GM12865 (cell line): ENCODE measurements around the gene CHSY3.
A peak's percentile ranks its signal among the peaks of the same experiment; 100 is the strongest.
"Not testable (repeated sequence)": the region's sequence is repeated elsewhere in the genome, so short reads cannot be mapped to it uniquely, and the experiment has no call there.

Source experiments
- DNase-seq: peaks from one replicate; pipeline ENCODE4 v3.0.0; 2010; ENCODE audit warnings: low read depth
- H3K4me3 ChIP-seq: 2 replicates; pipeline ENCODE4 v1.5.1; 2011; ENCODE audit warnings: mild to moderate bottlenecking, low read depth, low read length, control low read depth
- TF ChIP-seq, protein P1 (sequence below): IDR thresholded peaks from 2 replicates; pipeline ENCODE4 v1.5.1; 2011; ENCODE audit warnings: low read length, control low read depth, low read depth, inconsistent platforms; ENCODE audit not compliant: insufficient read depth; ENCODE audit errors: missing control alignments

CHSY3 gene

DNA sequence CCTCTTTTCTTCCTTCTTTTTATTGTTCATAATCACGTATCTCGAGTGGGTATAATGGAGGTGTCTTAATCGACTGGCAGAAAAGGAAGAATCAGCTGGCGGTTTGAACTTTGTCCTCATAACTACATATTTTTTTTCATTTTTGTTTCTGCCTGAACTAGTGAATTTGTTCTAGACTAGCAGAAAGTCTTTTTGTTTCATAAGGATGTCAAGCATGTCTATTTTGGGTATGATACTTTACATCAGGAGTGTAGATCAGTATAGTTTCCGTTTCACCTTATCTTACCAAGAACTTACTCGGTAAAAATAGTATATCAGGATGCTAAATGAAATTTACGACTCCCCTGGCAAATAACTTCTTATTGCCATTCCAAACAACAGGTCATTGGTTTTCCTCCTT lies 278.9 kb downstream of the CHSY3 start:
- no peak overlapping the region for H3K4me3 ChIP-seq
- TF ChIP-seq, protein P1, sequence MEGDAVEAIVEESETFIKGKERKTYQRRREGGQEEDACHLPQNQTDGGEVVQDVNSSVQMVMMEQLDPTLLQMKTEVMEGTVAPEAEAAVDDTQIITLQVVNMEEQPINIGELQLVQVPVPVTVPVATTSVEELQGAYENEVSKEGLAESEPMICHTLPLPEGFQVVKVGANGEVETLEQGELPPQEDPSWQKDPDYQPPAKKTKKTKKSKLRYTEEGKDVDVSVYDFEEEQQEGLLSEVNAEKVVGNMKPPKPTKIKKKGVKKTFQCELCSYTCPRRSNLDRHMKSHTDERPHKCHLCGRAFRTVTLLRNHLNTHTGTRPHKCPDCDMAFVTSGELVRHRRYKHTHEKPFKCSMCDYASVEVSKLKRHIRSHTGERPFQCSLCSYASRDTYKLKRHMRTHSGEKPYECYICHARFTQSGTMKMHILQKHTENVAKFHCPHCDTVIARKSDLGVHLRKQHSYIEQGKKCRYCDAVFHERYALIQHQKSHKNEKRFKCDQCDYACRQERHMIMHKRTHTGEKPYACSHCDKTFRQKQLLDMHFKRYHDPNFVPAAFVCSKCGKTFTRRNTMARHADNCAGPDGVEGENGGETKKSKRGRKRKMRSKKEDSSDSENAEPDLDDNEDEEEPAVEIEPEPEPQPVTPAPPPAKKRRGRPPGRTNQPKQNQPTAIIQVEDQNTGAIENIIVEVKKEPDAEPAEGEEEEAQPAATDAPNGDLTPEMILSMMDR, result no peak

DNA sequence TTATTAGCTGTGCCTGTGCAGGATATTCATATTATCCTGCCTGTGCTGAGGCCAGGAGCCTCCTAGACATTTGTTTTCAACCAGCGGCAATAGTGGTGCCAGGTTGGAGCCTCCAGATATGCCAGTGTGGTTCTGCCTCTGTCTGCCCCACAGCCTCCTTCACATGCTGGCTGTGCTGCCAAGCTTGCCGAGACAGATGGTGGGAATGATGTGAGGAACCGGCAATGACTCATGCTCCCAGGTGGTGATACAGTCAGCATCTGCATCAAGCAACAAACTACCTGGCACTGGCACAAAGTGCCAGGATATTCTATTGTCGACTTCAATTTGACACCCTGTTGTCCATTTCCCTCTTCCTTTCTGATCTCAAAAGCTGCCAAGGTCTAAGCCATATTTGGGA lies 285.7 kb downstream of the CHSY3 start:
- no peak for DNase-seq
- TF ChIP-seq, protein P1, result no peak
- no peak overlapping the region for H3K4me3 ChIP-seq

More for the DNA sequence above, 278.9 kb downstream of the CHSY3 start:
- no peak for DNase-seq

DNA sequence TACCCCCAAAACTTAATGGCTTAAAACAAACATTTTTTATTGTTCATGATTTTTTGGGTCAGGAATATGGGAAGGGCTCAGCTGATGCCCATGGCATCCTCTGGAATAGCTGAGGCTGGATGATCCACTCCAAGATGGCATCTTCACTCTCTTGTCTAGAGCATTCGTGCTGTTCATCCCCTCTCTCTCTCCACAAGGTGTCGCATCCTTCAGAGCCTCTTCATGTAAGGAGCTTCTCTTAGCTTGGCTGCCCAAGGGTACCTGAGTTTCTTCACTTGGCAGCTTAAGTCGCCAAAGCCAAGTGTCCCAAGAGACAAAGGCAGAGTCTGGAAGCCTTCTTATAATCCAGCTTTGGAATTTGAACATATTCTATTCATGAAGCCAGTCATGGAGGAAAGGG lies 294.7 kb downstream of the CHSY3 start:
- peak; percentile 64 for DNase-seq
- no peak overlapping the region for H3K4me3 ChIP-seq
- TF ChIP-seq, protein P1, result peak; percentile 53

DNA sequence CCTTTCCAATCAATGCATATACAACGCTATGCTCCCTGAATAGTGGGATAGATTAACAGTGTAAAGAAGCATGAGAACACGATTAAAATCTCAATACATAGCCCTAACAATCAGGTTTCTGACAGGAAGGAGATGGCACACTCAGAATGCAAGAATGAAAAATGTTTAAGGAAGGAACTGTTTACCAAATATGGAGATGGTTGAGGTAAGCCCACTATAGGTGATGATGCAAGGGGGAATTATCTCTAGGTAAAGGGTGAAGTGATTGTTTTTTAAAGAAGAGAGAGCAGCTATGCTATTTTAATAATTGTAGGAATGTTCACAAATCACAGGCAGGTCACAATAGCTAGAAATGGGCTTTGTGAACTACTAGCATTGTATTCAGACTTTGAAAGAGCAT lies 302.4 kb downstream of the CHSY3 start:
- TF ChIP-seq, protein P1, result no peak
- no peak for DNase-seq

DNA sequence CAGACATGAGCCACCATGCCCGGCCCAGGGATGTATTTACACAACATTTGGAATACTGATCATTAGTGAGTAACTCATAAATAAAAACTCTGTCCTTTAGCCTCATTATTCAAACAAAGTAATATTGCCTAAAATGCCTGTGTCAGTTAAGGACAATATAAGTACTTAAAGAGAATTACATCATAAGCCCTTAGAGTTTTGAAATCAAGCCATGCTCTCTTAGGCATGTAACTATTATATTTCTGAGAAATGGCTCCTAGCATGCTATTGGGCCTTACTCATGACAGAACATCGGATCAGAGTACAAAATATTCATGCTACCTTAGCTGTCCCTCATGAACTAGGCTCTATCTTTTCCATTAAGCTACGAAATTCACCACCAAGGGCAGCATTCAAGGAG lies 309.3 kb downstream of the CHSY3 start:
- H3K4me3 ChIP-seq, result no peak overlapping the region
- DNase-seq, result no peak
- TF ChIP-seq, protein P1, result no peak

More for the DNA sequence above, 302.4 kb downstream of the CHSY3 start:
- no peak overlapping the region for H3K4me3 ChIP-seq

DNA sequence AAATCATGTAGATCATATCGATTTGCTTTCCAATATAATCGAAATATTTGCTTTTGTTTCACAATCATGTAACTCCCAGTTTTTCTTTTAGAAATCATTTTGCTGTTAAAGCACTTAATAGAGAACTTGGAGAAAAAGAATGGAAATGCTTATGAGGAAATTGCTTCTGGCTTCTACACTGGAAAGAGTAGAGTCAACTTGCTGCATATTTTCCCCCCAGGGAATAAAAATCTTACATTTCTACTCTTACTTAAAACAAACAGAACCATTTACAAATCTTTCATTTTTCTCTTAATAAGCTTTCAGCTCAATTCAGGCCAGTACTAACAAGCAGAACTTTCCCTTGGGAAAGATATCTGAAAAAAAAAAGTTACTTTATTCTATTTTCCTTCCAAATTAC lies 312.0 kb downstream of the CHSY3 start:
- no peak overlapping the region for H3K4me3 ChIP-seq
- DNase-seq, result no peak
- TF ChIP-seq, protein P1, result no peak

DNA sequence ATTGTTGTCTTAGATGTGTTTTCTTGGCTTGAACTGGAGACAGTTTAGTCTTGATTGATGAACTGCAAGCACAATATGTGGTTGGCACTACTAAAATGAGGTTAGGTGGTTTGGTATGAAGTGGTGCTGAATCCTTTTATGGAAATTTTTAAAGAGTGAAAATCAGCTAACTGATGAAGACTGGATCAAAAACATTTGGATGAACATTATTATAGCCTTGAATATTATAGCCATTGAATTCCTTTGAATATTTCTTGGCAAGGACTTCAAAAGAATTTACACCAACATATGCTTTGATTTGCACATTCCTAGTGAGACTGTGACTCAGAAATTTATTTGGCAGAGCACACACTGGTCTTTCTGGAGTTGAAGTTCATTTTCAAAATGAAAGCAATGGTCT lies 318.3 kb downstream of the CHSY3 start:
- TF ChIP-seq, protein P1, result no peak
- no peak for DNase-seq

DNA sequence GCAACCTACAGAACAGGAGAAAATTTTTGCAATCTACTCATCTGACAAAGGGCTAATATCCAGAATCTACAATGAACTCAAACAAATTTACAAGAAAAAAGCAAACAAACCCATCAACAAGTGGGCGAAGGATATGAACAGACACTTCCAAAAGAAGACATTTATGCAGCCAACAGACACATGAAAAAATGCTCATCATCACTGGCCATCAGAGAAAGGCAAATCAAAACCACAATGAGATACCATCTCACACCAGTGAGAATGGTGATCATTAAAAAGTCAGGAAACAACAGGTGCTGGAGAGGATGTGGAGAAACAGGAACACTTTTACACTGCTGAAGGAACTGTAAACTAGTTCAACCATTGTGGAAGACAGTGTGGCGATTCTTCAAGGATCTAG lies 322.3 kb downstream of the CHSY3 start:
- DNase-seq, H3K4me3 ChIP-seq: not testable (repeated sequence)

More for the DNA sequence above, 318.3 kb downstream of the CHSY3 start:
- no peak overlapping the region for H3K4me3 ChIP-seq
